Neural progenitor cell (in vitro differentiated cells): ENCODE measurements around the gene NFS1.

ENCODE experiments used
- CTCF ChIP-seq: fragments of 200-600 bp; sonication (generic); IDR thresholded peaks from 2 replicates; pipeline ENCODE4 v1.5.1; 2017; ENCODE audit warnings: antibody characterized with exemption, mild to moderate bottlenecking
- EZH2phosphoT487 ChIP-seq: fragments of 200-600 bp; sonication (generic); IDR thresholded peaks from 2 replicates; pipeline ENCODE4 v1.6.1; 2017; ENCODE audit warnings: antibody characterized with exemption

DNA sequence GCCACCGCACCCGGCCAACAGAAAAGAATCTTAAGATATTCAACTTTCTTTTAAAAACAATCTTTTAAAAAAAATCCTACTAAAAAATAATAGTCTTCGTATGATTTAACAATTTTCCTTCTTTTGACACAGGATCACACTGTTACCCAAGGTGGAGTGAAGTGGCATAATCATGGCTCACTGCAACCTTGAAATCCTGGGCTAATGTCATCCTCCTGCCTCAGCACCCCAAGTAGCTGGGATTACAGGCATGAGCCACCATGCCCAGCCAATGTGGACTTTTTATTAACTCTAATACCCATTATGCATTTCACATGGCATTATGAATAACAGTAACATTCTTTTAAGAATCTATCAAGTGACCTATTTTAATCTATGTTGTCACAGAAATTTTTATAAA lies 22.1 kb upstream of the NFS1 start:
- TF ChIP-seq CTCF (no peak), EZH2phosphoT487 (no peak)
